OCI-LY1 (cell line): ENCODE data around the gene ARHGAP10.

Source experiments
- H2AFZ ChIP-seq: fragments of 200-600 bp; sonication (generic), shearing (Covaris generic); 2 replicates; pipeline ENCODE4 v1.6.0; 2014; ENCODE audit warnings: antibody characterized with exemption, mild to moderate bottlenecking, low read length
- H3F3A ChIP-seq: fragments of 200-600 bp; sonication (generic), shearing (Covaris generic); 2 replicates; pipeline ENCODE4 v1.6.0; 2014; ENCODE audit warnings: mild to moderate bottlenecking, antibody characterized with exemption, low read length, moderate library complexity; ENCODE audit not compliant: insufficient read depth
- H3K27ac ChIP-seq: fragments of 200-600 bp; sonication (generic); 2 replicates; pipeline ENCODE4 v1.5.1; 2014; ENCODE audit warnings: low read length, mixed run types, mild to moderate bottlenecking, low read depth; ENCODE audit not compliant: poor library complexity, severe bottlenecking
- H3K27me3 ChIP-seq: fragments of 200-600 bp; sonication (generic); 2 replicates; pipeline ENCODE4 v1.6.0; 2014; ENCODE audit warnings: antibody characterized with exemption, mild to moderate bottlenecking, low read length, moderate library complexity; ENCODE audit not compliant: insufficient read depth
- H3K36me3 ChIP-seq: fragments of 200-600 bp; sonication (generic); 2 replicates; pipeline ENCODE4 v1.6.1; 2014; ENCODE audit warnings: mild to moderate bottlenecking, antibody characterized with exemption, low read length, moderate library complexity, mixed read lengths; ENCODE audit not compliant: insufficient read depth
- H3K4me1 ChIP-seq: fragments of 200-600 bp; sonication (generic); 2 replicates; pipeline ENCODE4 v1.5.1; 2014; ENCODE audit warnings: mild to moderate bottlenecking, low read length, moderate library complexity; ENCODE audit not compliant: insufficient read depth, severe bottlenecking
- H3K4me2 ChIP-seq: fragments of 200-600 bp; sonication (generic), shearing (Covaris generic); 2 replicates; pipeline ENCODE4 v1.6.1; 2014; ENCODE audit warnings: low read length
- H3K4me3 ChIP-seq: fragments of 200-600 bp; sonication (generic); 2 replicates; pipeline ENCODE4 v1.5.1; 2014; ENCODE audit warnings: low read length, low read depth, mild to moderate bottlenecking, mixed read lengths; ENCODE audit not compliant: poor library complexity, severe bottlenecking
- H3K79me2 ChIP-seq: fragments of 200-600 bp; shearing (Covaris generic); 2 replicates; pipeline ENCODE4 v1.6.1; 2016; ENCODE audit warnings: mixed run types, low read length, mixed read lengths; ENCODE audit not compliant: insufficient read depth
- H3K9ac ChIP-seq: fragments of 200-600 bp; sonication (generic), shearing (Covaris generic); 2 replicates; pipeline ENCODE4 v1.6.1; 2014; ENCODE audit warnings: mild to moderate bottlenecking, low read length, mixed read lengths
- H3K9me2 ChIP-seq: fragments of 200-600 bp; sonication (generic), shearing (Covaris generic); 2 replicates; pipeline ENCODE4 v1.6.1; 2014; ENCODE audit warnings: low read depth, mild to moderate bottlenecking, low read length, mixed read lengths
- H3K9me3 ChIP-seq: fragments of 200-600 bp; shearing (Covaris generic); 2 replicates; pipeline ENCODE4 v1.6.1; 2014; ENCODE audit warnings: low read length, mixed read lengths
- H4K20me1 ChIP-seq: fragments of 200-600 bp; sonication (generic), shearing (Covaris generic); 2 replicates; pipeline ENCODE4 v1.6.0; 2016; ENCODE audit warnings: mild to moderate bottlenecking, low read length; ENCODE audit not compliant: insufficient read depth
- CTCF ChIP-seq: fragments of 200-600 bp; sonication (generic), shearing (Covaris generic); IDR thresholded peaks from 2 replicates; pipeline ENCODE4 v1.5.1; 2017; ENCODE audit warnings: mild to moderate bottlenecking, antibody characterized with exemption, low read length, moderate library complexity, mixed read lengths
- EZH2 ChIP-seq: fragments of 200-600 bp; sonication (generic), shearing (Covaris generic); IDR thresholded peaks from 2 replicates; pipeline ENCODE4 v1.8.0; 2017; ENCODE audit warnings: borderline replicate concordance, mixed run types, mild to moderate bottlenecking, antibody characterized with exemption, low read length, moderate library complexity, mixed read lengths

The ARHGAP10 gene

GRCh38 chr4:147683717-147684700 is 47.9 kb upstream of the ARHGAP10 start, which contains the start of gene PRMT9:
Gene PRMT9, minus strand, starts transcription at chr4:147684163. Its CDS starts 176 bp downstream, at chr4:147683987.
- no peaks in the 10 kb centered on the region for H3F3A ChIP-seq
- no peaks in the 10 kb centered on the region for H3K9me3 ChIP-seq
- peak within 1 kb of the TSS; percentile 89 for H3K9ac ChIP-seq
- peak within 1 kb of the TSS; percentile 85 for H3K4me3 ChIP-seq
- no peaks in the 10 kb centered on the region for H3K27me3 ChIP-seq
- peak within 1 kb of the TSS; percentile 84 for H2AFZ ChIP-seq
- no peaks in the 10 kb centered on the region for H4K20me1 ChIP-seq
- peaks cover 12% of the 10 kb centered on the region for H3K36me3 ChIP-seq
- H3K27ac ChIP-seq = peak within 1 kb of the TSS; percentile 63
- no peak for TF ChIP-seq EZH2
- TF ChIP-seq CTCF = no peak
- peaks cover 12% of the 10 kb centered on the region; the same call in 1 of the 2 replicates for H3K79me2 ChIP-seq
- H3K9me2 ChIP-seq = no peaks in the 10 kb centered on the region
- H3K4me1 ChIP-seq = peaks cover 16% of the 10 kb centered on the region
- peak within 1 kb of the TSS; percentile 96 for H3K4me2 ChIP-seq

DNA sequence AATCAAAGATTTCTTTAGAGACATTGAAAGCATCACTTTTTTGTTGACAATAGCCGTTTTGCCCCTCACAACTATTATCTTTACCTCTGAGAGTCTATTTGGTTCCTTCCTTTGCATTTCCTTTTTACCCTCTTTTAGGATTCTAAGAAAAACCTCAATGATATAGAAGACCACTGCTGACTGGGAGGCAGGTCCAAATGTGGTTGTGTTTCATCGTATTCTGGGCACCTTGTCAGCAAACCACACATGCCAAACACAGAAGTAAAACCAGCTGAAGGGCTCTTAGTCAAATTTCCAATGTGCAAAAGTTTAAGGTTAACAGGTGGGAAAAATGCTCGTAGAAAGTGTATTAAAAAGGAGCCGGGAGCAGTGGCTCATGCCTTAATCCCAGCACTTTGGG is 42.8 kb upstream of the ARHGAP10 start:
- Histone ChIP-seq H3K27me3 (no peaks in the 10 kb centered on the region), H3K27ac (no peak overlapping the region), H3K9me2 (no peaks in the 10 kb centered on the region), H3K4me3 (no peak overlapping the region), H4K20me1 (no peaks in the 10 kb centered on the region), H3F3A (no peaks in the 10 kb centered on the region), H3K79me2 (no peaks in the 10 kb centered on the region), H2AFZ (no peak overlapping the region), H3K4me1 (peaks cover 7% of the 10 kb centered on the region), H3K4me2 (no peak overlapping the region), H3K9ac (no peak overlapping the region), H3K9me3 (no peaks in the 10 kb centered on the region), H3K36me3 (no peaks in the 10 kb centered on the region)
- TF ChIP-seq EZH2 (no peak), CTCF (no peak)

GRCh38 chr4:147691820-147692219 is 40.1 kb upstream of the ARHGAP10 start:
- Histone ChIP-seq H3K4me2 (no peak overlapping the region), H3K4me1 (no peaks in the 10 kb centered on the region), H3K79me2 (no peaks in the 10 kb centered on the region), H3K36me3 (no peaks in the 10 kb centered on the region), H3K4me3 (no peak overlapping the region), H3K9me3 (no peaks in the 10 kb centered on the region), H3K9ac (no peak overlapping the region), H3K27me3 (no peaks in the 10 kb centered on the region), H3K27ac (no peak overlapping the region), H2AFZ (no peak overlapping the region), H3F3A (no peaks in the 10 kb centered on the region), H4K20me1 (no peaks in the 10 kb centered on the region), H3K9me2 (no peaks in the 10 kb centered on the region)
- TF ChIP-seq CTCF (no peak), EZH2 (no peak)
